ENCODE results near the gene PLEKHA5.
"Not testable (repeated sequence)": the region's sequence is repeated elsewhere in the genome, so short reads cannot be mapped to it uniquely, and the experiment has no call there.

Gene PLEKHA5

GRCh38 chr12:19411234-19412204, 282.0 kb downstream of the PLEKHA5 start:
- Histone ChIP-seq H3K79me2 (ENCODE audit: control insufficient read depth, low read length) (no peaks in the 10 kb centered on the region), H3K4me1 (ENCODE audit: control insufficient read depth, low read length) (no peaks in the 10 kb centered on the region), H3K4me2 (ENCODE audit: low read length) (no peak overlapping the region), H3K4me3 (ENCODE audit: low read length) (no peak overlapping the region), H3K9me2 (replicated peaks; ENCODE audit: control insufficient read depth, low read length) (no peaks in the 10 kb centered on the region), H3K27ac (ENCODE audit: low read depth, low read length) (no peak overlapping the region), H4K20me1 (ENCODE audit: control insufficient read depth, insufficient read depth, low read depth, low read length) (no peaks in the 10 kb centered on the region), H3F3A (ENCODE audit: control insufficient read depth, insufficient read depth) (no peaks in the 10 kb centered on the region), H3K9me3 (ENCODE audit: control insufficient read depth, insufficient read depth, low read length) (no peaks in the 10 kb centered on the region), H3K36me3 (ENCODE audit: control insufficient read depth, low read length) (no peaks in the 10 kb centered on the region), H3K27me3 (ENCODE audit: control insufficient read depth, low read length) (no peaks in the 10 kb centered on the region; the same call in 1 of the 2 replicates)
- TF ChIP-seq CTCF (IDR thresholded peaks at IDR 0.05; ENCODE audit: low read depth, low read length, poor library complexity, severe bottlenecking) (no peak), EZH2phosphoT487 (IDR thresholded peaks at IDR 0.05; ENCODE audit: borderline replicate concordance, low read length) (no peak)

- TF ChIP-seq EZH2phosphoT487 (IDR thresholded peaks at IDR 0.05; ENCODE audit: borderline replicate concordance, low read length) (no peak), CTCF (IDR thresholded peaks at IDR 0.05; ENCODE audit: low read depth, low read length, poor library complexity, severe bottlenecking) (no peak)
- Histone ChIP-seq H3K79me2 (ENCODE audit: control insufficient read depth, low read length) (no peaks in the 10 kb centered on the region), H3K4me2 (ENCODE audit: low read length) (no peak overlapping the region), H3K36me3 (ENCODE audit: control insufficient read depth, low read length) (no peaks in the 10 kb centered on the region), H3K9me3 (ENCODE audit: control insufficient read depth, insufficient read depth, low read length) (no peaks in the 10 kb centered on the region), H4K20me1 (ENCODE audit: control insufficient read depth, insufficient read depth, low read depth, low read length) (no peaks in the 10 kb centered on the region), H3K27ac (ENCODE audit: low read depth, low read length) (no peak overlapping the region), H3K9me2 (replicated peaks; ENCODE audit: control insufficient read depth, low read length) (no peaks in the 10 kb centered on the region), H3F3A (ENCODE audit: control insufficient read depth, insufficient read depth) (no peaks in the 10 kb centered on the region), H3K4me3 (ENCODE audit: low read length) (no peak overlapping the region), H3K27me3 (ENCODE audit: control insufficient read depth, low read length) (no peaks in the 10 kb centered on the region; the same call in 1 of the 2 replicates), H3K4me1 (ENCODE audit: control insufficient read depth, low read length) (no peaks in the 10 kb centered on the region)
These were observed 283.3 kb downstream of the PLEKHA5 start for GRCh38 chr12:19412844-19413243.

GRCh38 chr12:19413582-19413981, 284.0 kb downstream of the PLEKHA5 start:
- not testable (repeated sequence) for H3K36me3 ChIP-seq (ENCODE audit: control insufficient read depth, low read length); H3K4me2 ChIP-seq (ENCODE audit: low read length); H3K27ac ChIP-seq (ENCODE audit: low read depth, low read length); H4K20me1 ChIP-seq (ENCODE audit: control insufficient read depth, insufficient read depth, low read depth, low read length); H3K4me1 ChIP-seq (ENCODE audit: control insufficient read depth, low read length); H3F3A ChIP-seq (ENCODE audit: control insufficient read depth, insufficient read depth); H3K9me3 ChIP-seq (ENCODE audit: control insufficient read depth, insufficient read depth, low read length); H3K9me2 ChIP-seq (replicated peaks; ENCODE audit: control insufficient read depth, low read length); H3K79me2 ChIP-seq (ENCODE audit: control insufficient read depth, low read length); H3K4me3 ChIP-seq (ENCODE audit: low read length); H3K27me3 ChIP-seq (ENCODE audit: control insufficient read depth, low read length)

- H3K36me3 ChIP-seq (ENCODE audit: control insufficient read depth, low read length), result no peaks in the 10 kb centered on the region
- no peaks in the 10 kb centered on the region for H3K9me2 ChIP-seq (replicated peaks; ENCODE audit: control insufficient read depth, low read length)
- H3K79me2 ChIP-seq (ENCODE audit: control insufficient read depth, low read length), result no peaks in the 10 kb centered on the region
- no peaks in the 10 kb centered on the region for H4K20me1 ChIP-seq (ENCODE audit: control insufficient read depth, insufficient read depth, low read depth, low read length)
- no peaks in the 10 kb centered on the region for H3F3A ChIP-seq (ENCODE audit: control insufficient read depth, insufficient read depth)
- no peak overlapping the region for H3K4me2 ChIP-seq (ENCODE audit: low read length)
- TF ChIP-seq EZH2phosphoT487 (IDR thresholded peaks at IDR 0.05; ENCODE audit: borderline replicate concordance, low read length) (no peak), CTCF (IDR thresholded peaks at IDR 0.05; ENCODE audit: low read depth, low read length, poor library complexity, severe bottlenecking) (no peak)
- no peaks in the 10 kb centered on the region for H3K9me3 ChIP-seq (ENCODE audit: control insufficient read depth, insufficient read depth, low read length)
- H3K4me1 ChIP-seq (ENCODE audit: control insufficient read depth, low read length), result no peaks in the 10 kb centered on the region
- H3K27ac ChIP-seq (ENCODE audit: low read depth, low read length), result no peak overlapping the region
- no peaks in the 10 kb centered on the region for H3K27me3 ChIP-seq (ENCODE audit: control insufficient read depth, low read length)
- no peak overlapping the region for H3K4me3 ChIP-seq (ENCODE audit: low read length)
These were observed 286.0 kb downstream of the PLEKHA5 start for GRCh38 chr12:19415563-19415962.
